NB4 (cell line): ENCODE results near the gene BNIP3.

ENCODE experiments used
- DNase-seq: peaks from one replicate; pipeline ENCODE4 v3.0.0; 2010; ENCODE audit warnings: low read depth
- H3K4me3 ChIP-seq: one replicate; pipeline ENCODE4 v1.5.1; 2011; ENCODE audit warnings: mild to moderate bottlenecking, low read depth, low read length, moderate library complexity
- CTCF ChIP-seq: IDR thresholded peaks from one replicate; pipeline ENCODE4 v1.5.1; 2012; ENCODE audit warnings: low read depth, low read length
- MAX ChIP-seq: IDR thresholded peaks from 2 replicates; pipeline ENCODE4 v1.6.1; 2011; ENCODE audit warnings: low read depth, low read length
- MYC ChIP-seq: IDR thresholded peaks from 2 replicates; pipeline ENCODE4 v1.6.1; 2011; ENCODE audit warnings: low read depth, low read length
- POLR2A ChIP-seq: IDR thresholded peaks from 2 replicates; pipeline ENCODE4 v1.6.1; 2011; ENCODE audit warnings: mild to moderate bottlenecking; ENCODE audit not compliant: insufficient read length; ENCODE audit errors: extremely low read depth

BNIP3 gene

GRCh38 chr10:131978851-131979250 is 2.9 kb downstream of the BNIP3 start:
- DNase-seq = no peak
- H3K4me3 ChIP-seq = peak overlapping the region; percentile 96
- TF ChIP-seq MAX = no peak
- TF ChIP-seq POLR2A = no peak
- no peak for TF ChIP-seq CTCF
- TF ChIP-seq MYC = no peak

GRCh38 chr10:131978366-131978765 is 3.4 kb downstream of the BNIP3 start:
- no peak for DNase-seq
- H3K4me3 ChIP-seq = peak overlapping the region; percentile 21
- TF ChIP-seq POLR2A (no peak), MAX (no peak), CTCF (no peak), MYC (no peak)

GRCh38 chr10:131977323-131978096 is 4.2 kb downstream of the BNIP3 start:
- no peak for DNase-seq
- no peak for TF ChIP-seq POLR2A
- TF ChIP-seq CTCF = no peak
- TF ChIP-seq MAX = no peak
- TF ChIP-seq MYC = no peak
- H3K4me3 ChIP-seq = peak overlapping the region; percentile 17

- DNase-seq = no peak
- TF ChIP-seq MYC (no peak), POLR2A (no peak), CTCF (no peak), MAX (no peak)
- H3K4me3 ChIP-seq = no peak overlapping the region
Observed at GRCh38 chr10:131975796-131976195, 5.9 kb downstream of the BNIP3 start.

- no peak overlapping the region for H3K4me3 ChIP-seq
- TF ChIP-seq MAX (no peak), POLR2A (no peak), CTCF (no peak), MYC (no peak)
- DNase-seq = no peak
Observed at GRCh38 chr10:131975003-131975402, 6.7 kb downstream of the BNIP3 start.

GRCh38 chr10:131974034-131974817 is 7.5 kb downstream of the BNIP3 start:
- DNase-seq = no peak
- TF ChIP-seq POLR2A (no peak), CTCF (no peak), MYC (no peak), MAX (no peak)
- H3K4me3 ChIP-seq = no peak overlapping the region
